ENCODE data around the gene ANXA3. TPM values are rescaled to one million over a fixed set of nuclear protein-coding genes. Genes with fewer than 3 reads are reported as not detected.
A peak's percentile ranks its signal among the peaks of the same experiment; 100 is the strongest.

The ANXA3 gene
- total RNA-seq, 2 donors from 2014 or later = 17.9 to 24.0 TPM

DNA sequence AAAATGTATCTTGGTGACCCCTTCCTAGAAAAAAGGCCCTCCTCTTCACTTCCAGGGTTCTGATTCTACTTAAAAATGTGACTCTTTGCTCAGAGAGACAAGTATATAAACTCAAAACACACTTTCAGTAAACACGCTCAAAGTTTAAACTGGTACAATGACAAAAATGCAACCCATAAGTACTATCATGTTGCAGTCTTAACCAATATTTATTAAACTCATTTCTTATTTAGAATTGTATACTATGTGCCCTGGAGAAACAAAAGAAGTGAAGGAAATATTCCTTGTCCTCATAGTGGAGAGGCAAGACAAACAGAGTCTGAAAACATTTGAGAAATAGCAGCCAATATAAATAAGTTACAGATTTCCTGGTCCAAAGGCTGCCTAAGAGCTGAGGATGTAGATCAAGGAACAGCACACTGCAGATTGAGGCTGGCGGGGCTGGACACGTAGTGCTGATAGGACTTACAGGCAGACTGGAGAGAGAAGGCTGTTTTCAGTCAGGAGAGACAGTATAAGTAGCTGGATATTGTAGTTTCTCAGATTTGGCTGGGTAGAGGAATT, 39.1 kb upstream of the ANXA3 start:
- TF ChIP-seq, protein P1, sequence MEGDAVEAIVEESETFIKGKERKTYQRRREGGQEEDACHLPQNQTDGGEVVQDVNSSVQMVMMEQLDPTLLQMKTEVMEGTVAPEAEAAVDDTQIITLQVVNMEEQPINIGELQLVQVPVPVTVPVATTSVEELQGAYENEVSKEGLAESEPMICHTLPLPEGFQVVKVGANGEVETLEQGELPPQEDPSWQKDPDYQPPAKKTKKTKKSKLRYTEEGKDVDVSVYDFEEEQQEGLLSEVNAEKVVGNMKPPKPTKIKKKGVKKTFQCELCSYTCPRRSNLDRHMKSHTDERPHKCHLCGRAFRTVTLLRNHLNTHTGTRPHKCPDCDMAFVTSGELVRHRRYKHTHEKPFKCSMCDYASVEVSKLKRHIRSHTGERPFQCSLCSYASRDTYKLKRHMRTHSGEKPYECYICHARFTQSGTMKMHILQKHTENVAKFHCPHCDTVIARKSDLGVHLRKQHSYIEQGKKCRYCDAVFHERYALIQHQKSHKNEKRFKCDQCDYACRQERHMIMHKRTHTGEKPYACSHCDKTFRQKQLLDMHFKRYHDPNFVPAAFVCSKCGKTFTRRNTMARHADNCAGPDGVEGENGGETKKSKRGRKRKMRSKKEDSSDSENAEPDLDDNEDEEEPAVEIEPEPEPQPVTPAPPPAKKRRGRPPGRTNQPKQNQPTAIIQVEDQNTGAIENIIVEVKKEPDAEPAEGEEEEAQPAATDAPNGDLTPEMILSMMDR (IDR thresholded peaks at IDR 0.05) = no peak
- H3K9me3 ChIP-seq = no peaks in the 10 kb centered on the region
- H3K27me3 ChIP-seq (replicated peaks; ENCODE audit: insufficient read depth) = no peaks in the 10 kb centered on the region
- no peak overlapping the region for H3K27ac ChIP-seq
- no peak for ATAC-seq (ENCODE audit: insufficient number of reproducible peaks, low FRiP score, low read depth)
- no peak for DNase-seq (ENCODE audit: low spot score)
- H3K36me3 ChIP-seq = no peaks in the 10 kb centered on the region
- no peaks in the 10 kb centered on the region for H3K4me1 ChIP-seq (ENCODE audit: control insufficient read depth in 1 of 2, low read depth in 2 of 2)
- H3K4me3 ChIP-seq = no peak overlapping the region

- H3K4me3 ChIP-seq = no peak overlapping the region
- H3K4me1 ChIP-seq (ENCODE audit: control insufficient read depth in 1 of 2, low read depth in 2 of 2) = no peaks in the 10 kb centered on the region
- H3K27me3 ChIP-seq (replicated peaks; ENCODE audit: insufficient read depth) = no peaks in the 10 kb centered on the region
- no peak overlapping the region for H3K27ac ChIP-seq
- DNase-seq (ENCODE audit: low spot score) = no peak
- H3K9me3 ChIP-seq = no peaks in the 10 kb centered on the region
- no peak for ATAC-seq (ENCODE audit: insufficient number of reproducible peaks, low FRiP score, low read depth)
- TF ChIP-seq, protein P1 (IDR thresholded peaks at IDR 0.05) = no peak
- no peaks in the 10 kb centered on the region for H3K36me3 ChIP-seq
These were observed 38.1 kb upstream of the ANXA3 start for GRCh38 chr4:78513411-78513975.

DNA sequence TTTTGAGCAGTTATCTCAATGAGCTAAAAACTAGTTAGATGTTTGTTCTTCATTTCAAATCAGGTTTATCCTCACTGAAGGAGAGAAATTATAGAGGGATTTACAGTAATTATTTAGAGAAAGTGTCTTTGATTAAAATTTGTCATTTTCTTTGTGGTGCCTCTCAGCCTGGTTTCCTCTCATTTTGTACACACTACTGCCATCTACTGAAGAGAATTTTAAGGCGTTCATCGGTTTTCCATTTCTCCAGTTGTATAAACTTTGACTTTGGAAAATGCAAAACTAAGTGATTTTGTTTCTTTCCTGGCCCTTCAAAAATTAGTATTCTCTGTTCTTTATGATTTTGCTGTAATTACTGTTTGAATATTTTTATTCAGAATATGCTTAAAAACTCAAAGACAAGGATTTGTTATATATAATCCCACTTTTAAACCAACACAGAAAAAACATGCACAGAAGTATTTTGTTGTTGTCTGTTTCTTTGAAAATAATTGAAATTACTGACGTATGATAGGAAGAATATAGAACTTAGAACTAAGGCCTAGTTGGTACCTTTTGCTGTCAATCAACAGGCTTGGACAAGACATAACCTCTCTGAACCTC, 34.4 kb upstream of the ANXA3 start:
- no peaks in the 10 kb centered on the region for H3K27me3 ChIP-seq (replicated peaks; ENCODE audit: insufficient read depth)
- no peaks in the 10 kb centered on the region for H3K4me1 ChIP-seq (ENCODE audit: control insufficient read depth in 1 of 2, low read depth in 2 of 2)
- H3K9me3 ChIP-seq = no peaks in the 10 kb centered on the region
- ATAC-seq (ENCODE audit: insufficient number of reproducible peaks, low FRiP score, low read depth) = no peak
- TF ChIP-seq, protein P1 (IDR thresholded peaks at IDR 0.05) = peak; percentile 44
- H3K4me3 ChIP-seq = no peak overlapping the region
- no peak for DNase-seq (ENCODE audit: low spot score)
- H3K36me3 ChIP-seq = no peaks in the 10 kb centered on the region
- no peak overlapping the region for H3K27ac ChIP-seq

- Histone ChIP-seq H3K4me3 (no peak overlapping the region), H3K36me3 (no peaks in the 10 kb centered on the region), H3K27me3 (replicated peaks; ENCODE audit: insufficient read depth) (no peaks in the 10 kb centered on the region), H3K9me3 (no peaks in the 10 kb centered on the region), H3K4me1 (ENCODE audit: control insufficient read depth in 1 of 2, low read depth in 2 of 2) (no peaks in the 10 kb centered on the region), H3K27ac (no peak overlapping the region)
- no peak for ATAC-seq (ENCODE audit: insufficient number of reproducible peaks, low FRiP score, low read depth)
- DNase-seq (ENCODE audit: low spot score) = no peak
- TF ChIP-seq, protein P1 (IDR thresholded peaks at IDR 0.05) = no peak
These were observed 33.0 kb upstream of the ANXA3 start for GRCh38 chr4:78518561-78518960.

- no peak for DNase-seq (ENCODE audit: low spot score)
- H3K27ac ChIP-seq = no peak overlapping the region
- no peaks in the 10 kb centered on the region for H3K27me3 ChIP-seq (replicated peaks; ENCODE audit: insufficient read depth)
- H3K4me1 ChIP-seq (ENCODE audit: control insufficient read depth in 1 of 2, low read depth in 2 of 2) = no peaks in the 10 kb centered on the region
- no peak overlapping the region for H3K4me3 ChIP-seq
- H3K9me3 ChIP-seq = no peaks in the 10 kb centered on the region
- H3K36me3 ChIP-seq = no peaks in the 10 kb centered on the region
- no peak for ATAC-seq (ENCODE audit: insufficient number of reproducible peaks, low FRiP score, low read depth)
- TF ChIP-seq, protein P1 (IDR thresholded peaks at IDR 0.05) = no peak
These were observed 31.6 kb upstream of the ANXA3 start for GRCh38 chr4:78519962-78520361.

Data from thoracic aorta (tissue), 2 donors.